Panc1 (cell line): ENCODE results near the gene GPRC5D. TPM values are rescaled to one million over a fixed set of nuclear protein-coding genes. Genes with fewer than 3 reads are reported as not detected.

ENCODE experiments used
- ATAC-seq: fragments of 200-7000 bp; cut with Tn5 transposase; 2 replicates; pipeline ENCODE4 v1.9.1; 2020; ENCODE audit warnings: mild to moderate bottlenecking, moderate library complexity
- BruUV-seq: library from RNA; stranded (reverse); fragments of 400-500 nt; replicated peaks from 2 replicates; lab custom pipeline; 2021; lab: Mats Ljungman, UMichigan
- CTCF ChIA-PET: fragments of 300-600 bp; sonication (Branson Sonifier 250); formaldehyde crosslinking; loops from one replicate; lab custom pipeline; 2022; ENCODE audit warnings: antibody characterized with exemption; lab: Charles Lee
- POLR2A ChIA-PET: fragments of 300-600 bp; sonication (Branson Sonifier 250); formaldehyde crosslinking; loops from one replicate; lab custom pipeline; 2022; ENCODE audit warnings: antibody characterized with exemption; lab: Charles Lee
- DNase-seq: peaks from one replicate; pipeline ENCODE4 v3.0.0-alpha.2; 2010; ENCODE audit warnings: low read depth, low spot score
- H3K27ac ChIP-seq: 2 replicates; pipeline ENCODE4 v1.5.1; 2011; ENCODE audit warnings: mild to moderate bottlenecking, low read length, inconsistent platforms
- H3K27me3 ChIP-seq: fragments of 200-500 bp; sonication (Bioruptor generic); 2 replicates; pipeline ENCODE4 v1.6.0; 2014; ENCODE audit warnings: low read length, inconsistent platforms; ENCODE audit not compliant: control insufficient read depth, insufficient read depth
- H3K36me3 ChIP-seq: fragments of 200-500 bp; sonication (Bioruptor generic); 2 replicates; pipeline ENCODE4 v1.5.1; 2014; ENCODE audit warnings: inconsistent platforms, mild to moderate bottlenecking, low read length, moderate library complexity; ENCODE audit not compliant: control insufficient read depth, insufficient read depth
- H3K4me1 ChIP-seq: 2 replicates; pipeline ENCODE4 v1.5.1; 2011; ENCODE audit warnings: inconsistent platforms, mild to moderate bottlenecking, low read length, moderate library complexity; ENCODE audit not compliant: control insufficient read depth, insufficient read depth
- H3K4me3 ChIP-seq, 2 experiments: 2 replicates each; pipeline ENCODE4 v1.5.1; 2011 to 2012; ENCODE audit warnings: low read depth in 2 of 2, low read length in 2 of 2, mild to moderate bottlenecking in 2 of 2, inconsistent platforms in 1 of 2, moderate library complexity in 1 of 2
- H3K9me3 ChIP-seq: fragments of 200-500 bp; sonication (Bioruptor generic); 2 replicates; pipeline ENCODE4 v1.5.1; 2014; ENCODE audit warnings: low read depth, mild to moderate bottlenecking, inconsistent platforms, low read length, moderate library complexity; ENCODE audit not compliant: control insufficient read depth, insufficient read depth
- POLR2AphosphoS5 ChIP-seq: IDR thresholded peaks from 2 replicates; pipeline ENCODE4 v1.6.1; 2012; ENCODE audit warnings: mild to moderate bottlenecking, low read depth, low read length, moderate library complexity
- SIN3A ChIP-seq: IDR thresholded peaks from 2 replicates; pipeline ENCODE4 v1.6.1; 2012; ENCODE audit warnings: low read depth, mild to moderate bottlenecking, low read length, moderate library complexity, borderline replicate concordance; ENCODE audit not compliant: insufficient read depth
- TCF7L2 ChIP-seq: IDR thresholded peaks from 2 replicates; pipeline ENCODE4 v1.6.1; 2011; ENCODE audit warnings: mild to moderate bottlenecking, low read depth, low read length, inconsistent platforms
- in situ Hi-C: cut with HindIII; loops from 2 replicates; pipeline ENCODE4 v1.10.0; 2016; ENCODE audit warnings: low sequenced_read_pairs, low pct_unique_long_range_greater_than_20kb
- intact Hi-C: fragments of 100-400 bp; cut with micrococcal nuclease; formaldehyde crosslinking; loops from one replicate; pipeline ENCODE4 v1.10.0; 2022; ENCODE audit not compliant: unreplicated experiment
- total RNA-seq: library from RNA; stranded (reverse); gene quantifications from one replicate; pipeline ENCODE4 v1.2.1, GENCODE V29; 2021; ENCODE audit not compliant: unreplicated experiment
- TF ChIP-seq, protein P1 (sequence below), 2 experiments: IDR thresholded peaks; 2 replicates each; pipeline ENCODE4 v1.6.1; 2011 to 2012; ENCODE audit warnings: low read depth in 2 of 2, control low read depth in 1 of 2, low read length in 1 of 2, mild to moderate bottlenecking in 1 of 2, moderate library complexity in 1 of 2; ENCODE audit not compliant: insufficient read depth in 1 of 2
- TF ChIP-seq, protein P2 (sequence below): fragments of 450-650 bp; IDR thresholded peaks from 2 replicates; pipeline ENCODE4 v1.5.1; 2017; ENCODE audit warnings: mild to moderate bottlenecking

Gene GPRC5D
- total RNA-seq, 1 experiment from 2014 or later, result not detected

DNA sequence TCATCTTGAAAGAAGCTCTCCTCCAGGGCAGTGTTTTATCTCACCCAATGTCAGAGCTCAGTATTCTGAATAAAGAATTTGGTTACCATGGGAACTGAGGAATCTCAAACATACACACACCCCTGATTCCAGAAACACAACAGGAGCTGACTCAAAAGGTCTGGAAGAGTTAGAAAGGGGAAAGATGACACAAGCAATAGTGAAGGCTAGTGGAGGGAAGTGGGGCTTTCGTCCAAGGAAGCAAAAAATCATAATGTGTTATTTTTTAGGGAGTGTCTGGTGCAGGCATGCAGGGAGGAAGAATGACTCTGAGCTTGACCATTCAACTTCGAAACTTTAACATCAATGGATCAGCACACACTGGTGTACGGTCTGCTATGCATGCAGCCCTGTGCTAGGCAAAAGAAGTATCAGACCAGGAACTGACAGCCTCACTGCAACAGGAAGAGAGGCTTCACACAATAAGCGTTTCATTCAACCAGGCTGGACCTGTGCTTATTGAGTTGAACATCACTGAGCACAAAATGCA is 27.8 kb upstream of the GPRC5D start:
- intact Hi-C loops, result loop anchor here (5.0 to 10.0 kb wide), 3 partner anchors 62 to 195 kb away; partner anchors contain the start of genes APOLD1 and DDX47
- no TSS peak for BruUV-seq
- POLR2A ChIA-PET, result no interaction called here
- Histone ChIP-seq H3K4me3 (no peak overlapping the region), H3K9me3 (no peaks in the 10 kb centered on the region), H3K27ac (no peak overlapping the region), H3K4me1 (no peaks in the 10 kb centered on the region; the same call in 1 of the 2 replicates), H3K36me3 (no peaks in the 10 kb centered on the region; the same call in 1 of the 2 replicates), H3K27me3 (no peaks in the 10 kb centered on the region)
- CTCF ChIA-PET, result no interaction called here
- no peak for DNase-seq
- no peak for TF ChIP-seq TCF7L2
- no peak for TF ChIP-seq POLR2AphosphoS5
- TF ChIP-seq, protein P1, sequence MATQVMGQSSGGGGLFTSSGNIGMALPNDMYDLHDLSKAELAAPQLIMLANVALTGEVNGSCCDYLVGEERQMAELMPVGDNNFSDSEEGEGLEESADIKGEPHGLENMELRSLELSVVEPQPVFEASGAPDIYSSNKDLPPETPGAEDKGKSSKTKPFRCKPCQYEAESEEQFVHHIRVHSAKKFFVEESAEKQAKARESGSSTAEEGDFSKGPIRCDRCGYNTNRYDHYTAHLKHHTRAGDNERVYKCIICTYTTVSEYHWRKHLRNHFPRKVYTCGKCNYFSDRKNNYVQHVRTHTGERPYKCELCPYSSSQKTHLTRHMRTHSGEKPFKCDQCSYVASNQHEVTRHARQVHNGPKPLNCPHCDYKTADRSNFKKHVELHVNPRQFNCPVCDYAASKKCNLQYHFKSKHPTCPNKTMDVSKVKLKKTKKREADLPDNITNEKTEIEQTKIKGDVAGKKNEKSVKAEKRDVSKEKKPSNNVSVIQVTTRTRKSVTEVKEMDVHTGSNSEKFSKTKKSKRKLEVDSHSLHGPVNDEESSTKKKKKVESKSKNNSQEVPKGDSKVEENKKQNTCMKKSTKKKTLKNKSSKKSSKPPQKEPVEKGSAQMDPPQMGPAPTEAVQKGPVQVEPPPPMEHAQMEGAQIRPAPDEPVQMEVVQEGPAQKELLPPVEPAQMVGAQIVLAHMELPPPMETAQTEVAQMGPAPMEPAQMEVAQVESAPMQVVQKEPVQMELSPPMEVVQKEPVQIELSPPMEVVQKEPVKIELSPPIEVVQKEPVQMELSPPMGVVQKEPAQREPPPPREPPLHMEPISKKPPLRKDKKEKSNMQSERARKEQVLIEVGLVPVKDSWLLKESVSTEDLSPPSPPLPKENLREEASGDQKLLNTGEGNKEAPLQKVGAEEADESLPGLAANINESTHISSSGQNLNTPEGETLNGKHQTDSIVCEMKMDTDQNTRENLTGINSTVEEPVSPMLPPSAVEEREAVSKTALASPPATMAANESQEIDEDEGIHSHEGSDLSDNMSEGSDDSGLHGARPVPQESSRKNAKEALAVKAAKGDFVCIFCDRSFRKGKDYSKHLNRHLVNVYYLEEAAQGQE (IDR thresholded peaks at IDR 0.05; ENCODE audit: insufficient read depth in 1 of 2, low read depth in 2 of 2, low read length in 1 of 2), result no peak
- no peak for TF ChIP-seq SIN3A
- TF ChIP-seq, protein P2, sequence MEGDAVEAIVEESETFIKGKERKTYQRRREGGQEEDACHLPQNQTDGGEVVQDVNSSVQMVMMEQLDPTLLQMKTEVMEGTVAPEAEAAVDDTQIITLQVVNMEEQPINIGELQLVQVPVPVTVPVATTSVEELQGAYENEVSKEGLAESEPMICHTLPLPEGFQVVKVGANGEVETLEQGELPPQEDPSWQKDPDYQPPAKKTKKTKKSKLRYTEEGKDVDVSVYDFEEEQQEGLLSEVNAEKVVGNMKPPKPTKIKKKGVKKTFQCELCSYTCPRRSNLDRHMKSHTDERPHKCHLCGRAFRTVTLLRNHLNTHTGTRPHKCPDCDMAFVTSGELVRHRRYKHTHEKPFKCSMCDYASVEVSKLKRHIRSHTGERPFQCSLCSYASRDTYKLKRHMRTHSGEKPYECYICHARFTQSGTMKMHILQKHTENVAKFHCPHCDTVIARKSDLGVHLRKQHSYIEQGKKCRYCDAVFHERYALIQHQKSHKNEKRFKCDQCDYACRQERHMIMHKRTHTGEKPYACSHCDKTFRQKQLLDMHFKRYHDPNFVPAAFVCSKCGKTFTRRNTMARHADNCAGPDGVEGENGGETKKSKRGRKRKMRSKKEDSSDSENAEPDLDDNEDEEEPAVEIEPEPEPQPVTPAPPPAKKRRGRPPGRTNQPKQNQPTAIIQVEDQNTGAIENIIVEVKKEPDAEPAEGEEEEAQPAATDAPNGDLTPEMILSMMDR, result no peak
- no peak for ATAC-seq
- in situ Hi-C loops, result no loop called here

DNA sequence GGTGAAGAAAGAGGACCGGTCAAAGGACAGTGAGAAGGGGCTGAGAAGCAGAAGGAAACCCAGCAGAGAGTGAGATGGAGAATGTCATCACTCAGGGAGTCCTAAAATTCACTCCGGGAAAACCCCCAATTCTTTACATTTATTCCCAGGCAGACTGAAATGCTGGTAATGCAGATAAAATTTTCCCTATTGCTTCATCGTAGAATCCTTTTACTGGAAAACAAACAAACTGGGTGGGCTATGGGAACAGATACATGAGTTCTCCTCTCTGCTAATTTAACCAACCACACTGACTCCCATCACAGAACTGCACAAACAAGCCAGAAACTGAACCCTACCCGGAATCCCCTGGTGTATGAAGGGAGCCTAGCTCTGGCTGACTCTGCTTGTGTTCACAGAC is 27.2 kb upstream of the GPRC5D start:
- ChIA-PET CTCF (no interaction called here), POLR2A (no interaction called here)
- ATAC-seq, result no peak
- Histone ChIP-seq H3K27me3 (no peaks in the 10 kb centered on the region), H3K4me1 (no peaks in the 10 kb centered on the region; the same call in 1 of the 2 replicates), H3K36me3 (no peaks in the 10 kb centered on the region; the same call in 1 of the 2 replicates), H3K4me3 (no peak overlapping the region), H3K9me3 (no peaks in the 10 kb centered on the region), H3K27ac (no peak overlapping the region)
- no peak for DNase-seq
- in situ Hi-C loops (no loop called here), intact Hi-C loops (no loop called here)
- no peak for TF ChIP-seq SIN3A
- no peak for TF ChIP-seq TCF7L2
- TF ChIP-seq, protein P2, result no peak
- TF ChIP-seq, protein P1 (IDR thresholded peaks at IDR 0.05; ENCODE audit: insufficient read depth in 1 of 2, low read depth in 2 of 2, low read length in 1 of 2), result no peak
- no peak for TF ChIP-seq POLR2AphosphoS5
- BruUV-seq, result no TSS peak
